Adrenal gland (tissue), 12 donors: Measurements from ENCODE around the gene ALG14. TPM values are rescaled to one million over a fixed set of nuclear protein-coding genes. Genes with fewer than 3 reads are reported as not detected.

Source experiments
- DNase-seq, 7 donors: peaks; one replicate each; pipeline ENCODE4 v3.0.0-alpha.2; 2019 to 2020
- H3K27ac ChIP-seq, 5 donors: fragments of 200-600 bp; sonication (generic) in 4 of 5; 1 replicate in 3 of 5; 2 replicates in 2 of 5; pipeline versions ENCODE4 v1.5.1 to v1.8.0; 2016 to 2020; ENCODE audit warnings: mild to moderate bottlenecking in 1 of 5
- H3K27me3 ChIP-seq: fragments of 200-600 bp; 2 replicates; pipeline ENCODE4 v1.8.0; 2021
- H3K36me3 ChIP-seq, 2 donors: fragments of 200-600 bp; replicated peaks in 1 of 2; 1 replicate in 1 of 2; 2 replicates in 1 of 2; pipeline versions ENCODE4 v1.5.1 to v1.8.0; 2018 to 2022
- H3K4me1 ChIP-seq, 2 donors: fragments of 200-600 bp; replicated peaks in 1 of 2; 1 replicate in 1 of 2; 2 replicates in 1 of 2; pipeline versions ENCODE4 v1.5.1 to v1.8.0; 2018 to 2021
- H3K4me3 ChIP-seq, 4 donors: fragments of 200-600 bp; sonication (generic) in 3 of 4; one replicate each; pipeline ENCODE4 v1.5.1; 2016 to 2018
- H3K9me3 ChIP-seq, 3 donors: fragments of 200-600 bp; sonication (generic) in 1 of 3; replicated peaks in 1 of 3; 1 replicate in 2 of 3; 2 replicates in 1 of 3; pipeline versions ENCODE4 v1.5.1 to v1.8.0; 2016 to 2021
- POLR2A ChIP-seq, 2 donors: fragments of 450-650 bp; IDR thresholded peaks; one replicate each; pipeline ENCODE4 v1.6.1; 2017; ENCODE audit warnings: antibody characterized with exemption in 2 of 2, mild to moderate bottlenecking in 2 of 2, moderate library complexity in 1 of 2
- WGBS, 4 donors: extraction: QIAGEN DNeasy Blood & Tissue Kit in 2 of 4; methylation state at CpG; one replicate each; pipeline versions ENCODE4 v1.1.5 to v1.1.7; 2013 to 2017; 5-methylcytosine and 5-hydroxymethylcytosine counted together
- intact Hi-C, 2 donors: fragments of 100-400 bp; cut with DNase I; formaldehyde crosslinking; loops; one replicate each; pipeline versions ENCODE4 v1.14.1 to v1.15.0; 2022 to 2023
- polyA plus RNA-seq, 3 donors: library from polyadenylated mRNA; stranded (reverse); fragments of 200-250 nt in 2 of 3; fragments of 350-450 nt in 1 of 3; fragmentation: Illumina TruSeq in 1 of 3; extraction: RNeasy Lipid Tissue Mini Kit (QIAGEN cat#74804) in 1 of 3; gene quantifications; one replicate each; pipeline ENCODE4 v1.2.3, GENCODE V29; 2013 to 2014
- total RNA-seq, 9 donors: library from RNA; depleted of rRNA in 4 of 9; stranded (reverse); fragments of >200 nt in 4 of 9; fragments of 120-200 nt in 1 of 9; fragmentation: NEBNext Ultra II Directional in 1 of 9; extraction: Animal tissue kit (Norgen Biotek cat#: 25700) in 1 of 9; gene quantifications; one replicate each; pipeline versions ENCODE4 v1.1.0 to v1.2.4, GENCODE V29; 2013 to 2023
- TF ChIP-seq, protein P1 (sequence below), 6 experiments: fragments of 450-650 bp in 4 of 6; fragments of 200-600 bp in 2 of 6; sonication (generic) in 1 of 6; IDR thresholded peaks; 1 replicate in 5 of 6; 2 replicates in 1 of 6; pipeline versions ENCODE4 v1.5.1 to v1.8.0; 2016 to 2021; ENCODE audit warnings: antibody characterized with exemption in 6 of 6, mild to moderate bottlenecking in 2 of 6, moderate library complexity in 1 of 6
- donor health status: healthy with polysubstance abuse.
- donor health status: Bipolar disorder and iron deficiency.
- donor health status: DM: yes; HTN: yes; CAD: no.
- donor health status: DM: no; HTN: no; CAD: no.
- donor health status: DM: no; HTN: no; CAD: no.
- donor health status: DM: yes; HTN: yes; CAD: no.

Gene ALG14
- total and polyA plus RNA-seq, 12 donors: 1.5 to 29.9 (median 14.3) TPM

DNA sequence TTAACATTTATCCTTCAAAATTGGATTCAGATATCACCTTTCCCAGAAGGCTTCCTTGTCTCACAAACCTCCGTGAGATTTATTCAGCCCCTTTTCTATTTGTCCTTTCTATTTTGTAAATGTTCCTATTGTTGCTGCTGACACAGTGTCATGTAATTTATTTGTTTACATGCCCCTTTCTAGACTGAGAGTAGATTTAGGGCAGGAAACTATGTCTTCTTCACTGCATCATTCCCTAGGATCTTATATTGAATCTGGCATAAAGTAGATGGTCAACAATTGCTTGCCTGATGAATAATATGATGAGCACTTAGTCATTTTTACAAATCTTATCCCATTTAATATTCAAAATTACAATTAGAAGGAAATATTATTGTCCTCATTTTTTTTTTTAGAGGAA is 137.7 kb downstream of the ALG14 start:
- Histone ChIP-seq H3K36me3 (no peaks in the 10 kb centered on the region), H3K4me3 (no peak overlapping the region), H3K4me1 (peaks cover 43 to 47% of the 10 kb centered on the region in 2 donors), H3K9me3 (no peaks in the 10 kb centered on the region), H3K27me3 (no peaks in the 10 kb centered on the region), H3K27ac (peak overlapping the region in 3 of 5 donors; percentile 24 to 85 (median 73))
- whole genome bisulfite sequencing, 4 donors: 46 to 73% (median 57%) methylated on average over 1 of the region's 1 CpG
- no peak for DNase-seq
- TF ChIP-seq POLR2A (IDR thresholded peaks at IDR 0.05): no peak
- TF ChIP-seq, protein P1, sequence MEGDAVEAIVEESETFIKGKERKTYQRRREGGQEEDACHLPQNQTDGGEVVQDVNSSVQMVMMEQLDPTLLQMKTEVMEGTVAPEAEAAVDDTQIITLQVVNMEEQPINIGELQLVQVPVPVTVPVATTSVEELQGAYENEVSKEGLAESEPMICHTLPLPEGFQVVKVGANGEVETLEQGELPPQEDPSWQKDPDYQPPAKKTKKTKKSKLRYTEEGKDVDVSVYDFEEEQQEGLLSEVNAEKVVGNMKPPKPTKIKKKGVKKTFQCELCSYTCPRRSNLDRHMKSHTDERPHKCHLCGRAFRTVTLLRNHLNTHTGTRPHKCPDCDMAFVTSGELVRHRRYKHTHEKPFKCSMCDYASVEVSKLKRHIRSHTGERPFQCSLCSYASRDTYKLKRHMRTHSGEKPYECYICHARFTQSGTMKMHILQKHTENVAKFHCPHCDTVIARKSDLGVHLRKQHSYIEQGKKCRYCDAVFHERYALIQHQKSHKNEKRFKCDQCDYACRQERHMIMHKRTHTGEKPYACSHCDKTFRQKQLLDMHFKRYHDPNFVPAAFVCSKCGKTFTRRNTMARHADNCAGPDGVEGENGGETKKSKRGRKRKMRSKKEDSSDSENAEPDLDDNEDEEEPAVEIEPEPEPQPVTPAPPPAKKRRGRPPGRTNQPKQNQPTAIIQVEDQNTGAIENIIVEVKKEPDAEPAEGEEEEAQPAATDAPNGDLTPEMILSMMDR (IDR thresholded peaks at IDR 0.05): no peak
- intact Hi-C loops: loop anchor here in 1 of 2 donors (10.0 kb wide), 1 partner anchor 100 kb away; no protein-coding TSS in a partner anchor

DNA sequence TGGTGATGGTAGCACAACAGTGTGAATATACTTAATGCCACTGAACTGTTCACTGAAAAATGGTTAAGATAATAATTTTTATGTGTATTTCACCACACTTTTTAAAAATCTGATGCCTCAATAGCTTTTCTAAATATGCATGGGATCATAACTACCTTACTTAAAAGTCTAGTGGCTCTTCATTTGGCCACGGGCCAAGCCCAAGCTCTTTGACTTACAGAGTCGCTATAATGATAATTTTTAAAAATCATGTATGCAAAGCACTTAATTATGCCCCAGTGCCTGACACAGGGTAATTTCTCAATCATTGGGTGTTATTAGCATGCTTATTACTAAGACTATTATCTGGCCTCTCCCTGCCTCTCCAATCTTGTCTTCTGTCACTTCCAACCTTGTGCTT is 138.2 kb downstream of the ALG14 start:
- Histone ChIP-seq H3K4me1 (peaks cover 48 to 52% of the 10 kb centered on the region in 2 donors), H3K27ac (peak overlapping the region in 3 of 5 donors; percentile 24 to 85 (median 73)), H3K9me3 (no peaks in the 10 kb centered on the region), H3K4me3 (no peak overlapping the region), H3K27me3 (no peaks in the 10 kb centered on the region), H3K36me3 (no peaks in the 10 kb centered on the region)
- no peak for DNase-seq
- intact Hi-C loops: loop anchor here in 1 of 2 donors (10.0 kb wide), 1 partner anchor 100 kb away; no protein-coding TSS in a partner anchor
- TF ChIP-seq POLR2A (IDR thresholded peaks at IDR 0.05): no peak
- TF ChIP-seq, protein P1 (IDR thresholded peaks at IDR 0.05): no peak
- WGBS, 4 donors: 60 to 69% (median 66%) methylated on average over 2 of the region's 2 CpGs

DNA sequence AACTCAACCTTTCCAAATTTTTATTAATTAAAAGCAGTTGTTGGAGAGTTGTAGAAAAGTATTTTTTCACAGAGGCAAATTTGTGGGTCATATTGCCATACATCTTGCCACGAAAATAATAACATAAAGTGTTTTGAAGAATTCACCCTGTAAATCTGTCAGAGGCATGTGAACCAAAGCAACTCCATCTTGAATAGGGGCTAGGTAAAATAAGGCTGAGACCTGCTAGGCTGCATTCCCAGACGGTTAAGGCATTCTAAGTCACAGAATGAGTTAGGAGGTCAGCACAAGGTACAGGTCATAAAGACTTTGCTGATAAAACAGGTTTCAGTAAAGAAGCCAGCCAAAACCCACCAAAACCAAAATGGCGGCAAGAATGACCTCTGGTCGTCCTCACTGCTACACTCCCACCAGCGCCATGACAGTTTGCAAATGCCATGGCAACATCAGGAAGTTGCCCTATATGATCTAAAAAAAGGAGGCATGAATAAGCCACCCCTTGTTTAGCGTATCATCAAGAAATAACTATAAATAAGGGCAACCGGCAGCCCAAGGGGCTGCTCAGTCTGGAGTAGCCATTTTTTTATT is 141.4 kb downstream of the ALG14 start:
- 91 to 98% (median 94%) methylated on average over 7 of the region's 7 CpGs for WGBS, 4 donors
- no peak overlapping the region for H3K4me3 ChIP-seq
- no peaks in the 10 kb centered on the region for H3K27me3 ChIP-seq
- H3K4me1 ChIP-seq: peaks cover 39% of the 10 kb centered on the region in 2 donors
- no peaks in the 10 kb centered on the region for H3K36me3 ChIP-seq
- intact Hi-C loops: loop anchor here in 1 of 2 donors (10.0 kb wide), 1 partner anchor 103 kb away; no protein-coding TSS in a partner anchor
- TF ChIP-seq, protein P1 (IDR thresholded peaks at IDR 0.05): no peak
- TF ChIP-seq POLR2A (IDR thresholded peaks at IDR 0.05): no peak
- no peaks in the 10 kb centered on the region for H3K9me3 ChIP-seq
- no peak for DNase-seq
- H3K27ac ChIP-seq: no peak overlapping the region

DNA sequence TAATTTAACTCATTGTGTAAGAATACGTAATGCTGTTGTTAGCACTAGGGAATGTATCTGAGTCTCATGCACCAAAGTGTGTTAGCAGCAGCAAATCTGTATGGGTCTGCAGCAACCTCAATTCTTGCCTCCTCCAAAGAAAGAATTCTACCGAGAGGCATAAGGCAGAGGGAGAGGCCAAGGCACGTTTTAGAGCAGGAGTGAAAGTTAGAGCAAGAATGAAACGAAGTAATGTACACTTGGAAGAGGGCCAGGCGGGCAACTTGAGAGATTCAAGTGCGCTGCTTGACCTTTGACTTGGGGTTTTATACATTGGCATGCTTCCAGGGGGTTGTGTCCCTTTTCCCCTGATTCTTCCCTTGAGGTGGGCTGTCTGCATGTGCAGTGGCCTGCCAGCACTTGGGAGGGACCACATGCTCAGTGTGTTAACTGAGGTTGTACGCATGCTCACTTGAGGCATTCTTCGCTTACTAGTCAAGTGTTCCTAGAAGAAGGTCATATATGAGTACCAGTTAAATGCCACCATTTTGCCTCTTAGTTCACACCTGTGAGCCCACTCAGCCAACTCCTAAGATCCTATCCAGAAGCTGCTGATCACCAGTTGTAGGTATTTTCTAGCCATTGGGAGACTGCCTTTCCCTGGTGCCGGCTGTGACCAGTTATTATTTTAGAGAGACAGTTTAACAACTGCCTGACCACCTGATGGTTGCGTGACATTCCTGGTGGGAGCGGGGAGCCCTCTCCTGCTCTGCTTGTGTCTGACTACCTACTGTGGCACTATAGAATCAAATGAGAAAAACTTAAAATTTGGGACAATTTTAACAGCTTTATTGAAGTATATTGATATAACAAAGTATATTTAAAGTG is 143.2 kb downstream of the ALG14 start:
- H3K36me3 ChIP-seq: no peaks in the 10 kb centered on the region
- no peaks in the 10 kb centered on the region for H3K9me3 ChIP-seq
- TF ChIP-seq, protein P1 (IDR thresholded peaks at IDR 0.05): no peak
- TF ChIP-seq POLR2A (IDR thresholded peaks at IDR 0.05): no peak
- peak in 2 of 7 donors; percentile 26 to 51 for DNase-seq
- intact Hi-C loops: loop anchor here (5.0 to 10.0 kb wide), 3 partner anchors 75 to 108 kb away; no protein-coding TSS in a partner anchor
- 73 to 80% (median 76%) methylated on average over 11 of the region's 11 CpGs for WGBS, 4 donors
- H3K27me3 ChIP-seq: no peaks in the 10 kb centered on the region
- H3K27ac ChIP-seq: peak overlapping the region in 3 of 5 donors; percentile 1 to 99 (median 99)
- peak overlapping the region in 1 of 4 donors; percentile 78 for H3K4me3 ChIP-seq
- peaks cover 21 to 25% of the 10 kb centered on the region in 2 donors for H3K4me1 ChIP-seq
